OCI-LY1 (cell line): Measurements from ENCODE around the gene GOLGA8T.
"Not testable (repeated sequence)": the region's sequence is repeated elsewhere in the genome, so short reads cannot be mapped to it uniquely, and the experiment has no call there.

ENCODE experiments used
- H2AFZ ChIP-seq: fragments of 200-600 bp; sonication (generic), shearing (Covaris generic); 2 replicates; pipeline ENCODE4 v1.6.0; 2014; ENCODE audit warnings: antibody characterized with exemption, mild to moderate bottlenecking, low read length
- H3F3A ChIP-seq: fragments of 200-600 bp; sonication (generic), shearing (Covaris generic); 2 replicates; pipeline ENCODE4 v1.6.0; 2014; ENCODE audit warnings: mild to moderate bottlenecking, antibody characterized with exemption, low read length, moderate library complexity; ENCODE audit not compliant: insufficient read depth
- H3K27ac ChIP-seq: fragments of 200-600 bp; sonication (generic); 2 replicates; pipeline ENCODE4 v1.5.1; 2014; ENCODE audit warnings: low read length, mixed run types, mild to moderate bottlenecking, low read depth; ENCODE audit not compliant: poor library complexity, severe bottlenecking
- H3K27me3 ChIP-seq: fragments of 200-600 bp; sonication (generic); 2 replicates; pipeline ENCODE4 v1.6.0; 2014; ENCODE audit warnings: antibody characterized with exemption, mild to moderate bottlenecking, low read length, moderate library complexity; ENCODE audit not compliant: insufficient read depth
- H3K36me3 ChIP-seq: fragments of 200-600 bp; sonication (generic); 2 replicates; pipeline ENCODE4 v1.6.1; 2014; ENCODE audit warnings: mild to moderate bottlenecking, antibody characterized with exemption, low read length, moderate library complexity, mixed read lengths; ENCODE audit not compliant: insufficient read depth
- H3K4me1 ChIP-seq: fragments of 200-600 bp; sonication (generic); 2 replicates; pipeline ENCODE4 v1.5.1; 2014; ENCODE audit warnings: mild to moderate bottlenecking, low read length, moderate library complexity; ENCODE audit not compliant: insufficient read depth, severe bottlenecking
- H3K4me2 ChIP-seq: fragments of 200-600 bp; sonication (generic), shearing (Covaris generic); 2 replicates; pipeline ENCODE4 v1.6.1; 2014; ENCODE audit warnings: low read length
- H3K4me3 ChIP-seq: fragments of 200-600 bp; sonication (generic); 2 replicates; pipeline ENCODE4 v1.5.1; 2014; ENCODE audit warnings: low read length, low read depth, mild to moderate bottlenecking, mixed read lengths; ENCODE audit not compliant: poor library complexity, severe bottlenecking
- H3K79me2 ChIP-seq: fragments of 200-600 bp; shearing (Covaris generic); 2 replicates; pipeline ENCODE4 v1.6.1; 2016; ENCODE audit warnings: mixed run types, low read length, mixed read lengths; ENCODE audit not compliant: insufficient read depth
- H3K9ac ChIP-seq: fragments of 200-600 bp; sonication (generic), shearing (Covaris generic); 2 replicates; pipeline ENCODE4 v1.6.1; 2014; ENCODE audit warnings: mild to moderate bottlenecking, low read length, mixed read lengths
- H3K9me2 ChIP-seq: fragments of 200-600 bp; sonication (generic), shearing (Covaris generic); 2 replicates; pipeline ENCODE4 v1.6.1; 2014; ENCODE audit warnings: low read depth, mild to moderate bottlenecking, low read length, mixed read lengths
- H3K9me3 ChIP-seq: fragments of 200-600 bp; shearing (Covaris generic); 2 replicates; pipeline ENCODE4 v1.6.1; 2014; ENCODE audit warnings: low read length, mixed read lengths
- H4K20me1 ChIP-seq: fragments of 200-600 bp; sonication (generic), shearing (Covaris generic); 2 replicates; pipeline ENCODE4 v1.6.0; 2016; ENCODE audit warnings: mild to moderate bottlenecking, low read length; ENCODE audit not compliant: insufficient read depth

The GOLGA8T gene

GRCh38 chr15:30134751-30135150 lies at the start of gene GOLGA8T:
Gene GOLGA8T, plus strand, starts transcription at chr15:30135051. Its CDS starts 98 bp downstream, at chr15:30135149.
- H3K36me3 ChIP-seq, H3K9me2 ChIP-seq, H3K4me3 ChIP-seq, H3K4me2 ChIP-seq, H3F3A ChIP-seq, H3K4me1 ChIP-seq, H3K27ac ChIP-seq, H3K9ac ChIP-seq, H2AFZ ChIP-seq, H4K20me1 ChIP-seq, H3K27me3 ChIP-seq, H3K9me3 ChIP-seq, H3K79me2 ChIP-seq: not testable (repeated sequence)

- H3K36me3 ChIP-seq, H3K27me3 ChIP-seq, H3K27ac ChIP-seq, H3K4me2 ChIP-seq, H3K79me2 ChIP-seq, H3F3A ChIP-seq, H3K9me2 ChIP-seq, H3K4me1 ChIP-seq, H3K9me3 ChIP-seq, H4K20me1 ChIP-seq, H2AFZ ChIP-seq, H3K9ac ChIP-seq, H3K4me3 ChIP-seq: not testable (repeated sequence)
Observed at GRCh38 chr15:30097827-30098226, 37.0 kb upstream of the GOLGA8T start.

DNA sequence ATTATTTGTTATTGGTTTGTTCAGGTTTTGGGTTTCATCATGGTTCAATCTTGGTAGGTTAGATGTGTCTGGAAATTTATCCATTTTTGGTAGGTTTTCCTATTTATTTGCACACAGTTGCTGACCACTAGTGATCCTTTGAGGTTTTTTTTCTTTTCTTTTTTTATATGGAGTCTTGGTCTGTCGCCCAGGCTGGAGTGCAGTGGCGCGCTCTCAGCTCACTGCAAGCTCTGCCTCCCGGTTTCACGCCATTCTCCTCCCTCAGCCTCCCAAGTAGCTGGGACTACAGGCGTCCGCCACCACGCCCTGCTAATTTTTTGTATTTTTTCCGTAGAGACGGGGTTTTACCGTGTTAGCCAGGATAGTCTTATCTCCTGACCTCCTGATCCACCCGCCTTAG lies 32.0 kb upstream of the GOLGA8T start:
- not testable (repeated sequence) for H3F3A ChIP-seq, H3K27ac ChIP-seq, H2AFZ ChIP-seq, H3K9ac ChIP-seq, H3K27me3 ChIP-seq, H3K9me3 ChIP-seq, H4K20me1 ChIP-seq, H3K4me1 ChIP-seq, H3K36me3 ChIP-seq, H3K79me2 ChIP-seq, H3K4me3 ChIP-seq, H3K9me2 ChIP-seq, H3K4me2 ChIP-seq

- not testable (repeated sequence) for H4K20me1 ChIP-seq, H3K9me2 ChIP-seq, H3K79me2 ChIP-seq, H3F3A ChIP-seq, H3K27ac ChIP-seq, H3K27me3 ChIP-seq, H2AFZ ChIP-seq, H3K4me1 ChIP-seq, H3K9me3 ChIP-seq, H3K36me3 ChIP-seq, H3K4me2 ChIP-seq, H3K9ac ChIP-seq
- H3K4me3 ChIP-seq = peak overlapping the region; percentile 33
Observed at GRCh38 chr15:30103941-30104507, 30.8 kb upstream of the GOLGA8T start.

DNA sequence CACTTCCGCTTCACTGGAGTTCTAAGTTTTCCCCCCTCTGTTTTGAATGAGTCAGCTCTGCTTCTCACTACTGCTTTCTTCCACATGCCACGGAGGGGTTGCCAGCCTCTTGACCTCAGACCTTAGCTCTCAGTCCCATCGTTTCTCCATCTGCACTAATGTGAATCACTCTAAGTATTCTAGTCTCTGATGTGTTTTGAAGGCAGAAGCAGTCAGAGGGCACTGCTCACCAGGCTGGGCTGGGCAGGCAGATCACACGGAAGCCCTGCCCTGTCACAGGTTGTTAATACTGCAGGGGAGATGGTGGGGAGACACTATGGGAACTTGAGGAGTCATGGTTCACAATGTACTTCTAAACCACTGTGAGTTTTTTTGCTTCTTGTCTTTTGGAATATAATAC lies 24.3 kb upstream of the GOLGA8T start:
- not testable (repeated sequence) for H3K4me2 ChIP-seq, H3K4me3 ChIP-seq, H3K9me2 ChIP-seq, H3K36me3 ChIP-seq, H4K20me1 ChIP-seq, H3K4me1 ChIP-seq, H3F3A ChIP-seq, H3K27me3 ChIP-seq, H2AFZ ChIP-seq, H3K9me3 ChIP-seq, H3K79me2 ChIP-seq, H3K27ac ChIP-seq, H3K9ac ChIP-seq

DNA sequence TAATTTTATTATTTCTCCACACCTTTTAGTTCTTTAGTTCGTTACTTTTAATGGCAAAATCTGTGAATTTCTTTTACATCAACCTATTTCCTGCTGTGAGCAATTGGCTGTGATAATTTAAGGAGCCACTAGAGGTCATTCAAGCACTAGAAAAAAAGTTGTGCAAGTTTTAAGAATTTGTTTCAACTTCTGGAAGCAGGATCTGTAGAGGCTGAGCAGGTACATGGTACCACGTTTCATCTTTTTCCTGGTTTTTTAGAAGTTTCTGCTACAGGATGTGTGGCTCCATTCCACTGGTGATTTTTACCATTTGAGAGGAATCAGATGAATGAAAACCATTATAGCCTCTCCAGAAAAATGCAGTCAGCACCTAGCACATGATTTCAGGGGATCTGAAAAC lies 4.8 kb upstream of the GOLGA8T start:
- H3K36me3 ChIP-seq, H3K4me1 ChIP-seq, H4K20me1 ChIP-seq, H3K4me3 ChIP-seq, H3K27me3 ChIP-seq, H3K9ac ChIP-seq, H3K79me2 ChIP-seq, H3K9me3 ChIP-seq, H3F3A ChIP-seq, H3K27ac ChIP-seq, H3K9me2 ChIP-seq, H3K4me2 ChIP-seq, H2AFZ ChIP-seq: not testable (repeated sequence)

DNA sequence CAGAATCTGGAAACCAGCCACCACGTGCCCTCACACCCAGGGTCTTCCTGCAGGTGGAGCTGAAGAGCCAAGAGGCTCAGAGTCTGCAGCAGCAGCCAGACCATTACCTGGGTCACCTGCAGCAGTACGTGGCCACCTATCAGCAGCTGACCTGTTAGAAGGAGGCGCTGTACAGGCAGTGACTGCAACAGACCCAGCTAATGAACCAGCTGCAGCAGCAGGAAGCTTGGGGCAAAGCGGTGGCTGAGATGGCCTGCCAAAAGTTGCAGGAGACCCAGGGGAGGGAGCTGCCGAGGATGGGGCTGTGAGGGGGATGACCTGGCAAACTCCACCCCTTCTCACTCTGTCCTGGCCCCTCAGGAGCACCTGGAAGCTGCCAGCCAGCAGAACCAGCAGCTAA lies 8.4 kb downstream of the GOLGA8T start:
- not testable (repeated sequence) for H3K27me3 ChIP-seq, H3K9ac ChIP-seq, H3K9me2 ChIP-seq, H3K36me3 ChIP-seq, H3F3A ChIP-seq, H2AFZ ChIP-seq, H3K79me2 ChIP-seq, H3K4me1 ChIP-seq, H4K20me1 ChIP-seq, H3K27ac ChIP-seq, H3K4me3 ChIP-seq, H3K9me3 ChIP-seq, H3K4me2 ChIP-seq

- H3K9me2 ChIP-seq, H3K9me3 ChIP-seq, H3K4me2 ChIP-seq, H3K79me2 ChIP-seq, H3K4me1 ChIP-seq, H3K36me3 ChIP-seq, H3K4me3 ChIP-seq, H3K27me3 ChIP-seq, H3F3A ChIP-seq, H3K27ac ChIP-seq, H2AFZ ChIP-seq, H4K20me1 ChIP-seq, H3K9ac ChIP-seq: not testable (repeated sequence)
Observed at GRCh38 chr15:30149891-30150290, 15.0 kb downstream of the GOLGA8T start.
